K562 (cell line): ENCODE data around the gene HSD17B1. TPM values are rescaled to one million over a fixed set of nuclear protein-coding genes. Genes with fewer than 3 reads are reported as not detected.

Experiments used
- BCL6 ChIP-seq: fragments of 250-450 bp; sonication (Bioruptor Pico); IDR thresholded peaks from 2 replicates; pipeline ENCODE4 v1.4.0; 2020
- CHD4 ChIP-seq: fragments of 200-600 bp; sonication (generic); IDR thresholded peaks from 3 replicates; pipeline ENCODE4 v1.6.1; 2012; ENCODE audit warnings: low read depth, mild to moderate bottlenecking, mixed read lengths, low read length, inconsistent platforms; ENCODE audit not compliant: insufficient read depth, insufficient replicate concordance, poor library complexity, severe bottlenecking
- E4F1 ChIP-seq: fragments of 250-450 bp; sonication (Bioruptor Pico); IDR thresholded peaks from 2 replicates; pipeline ENCODE4 v1.5.0; 2021; ENCODE audit warnings: mild to moderate bottlenecking, borderline replicate concordance
- KDM1A ChIP-seq, 2 experiments: fragments of 450-650 bp; IDR thresholded peaks; 2 replicates each; pipeline ENCODE4 v1.6.1; 2016; ENCODE audit warnings: mild to moderate bottlenecking in 2 of 2
- NFXL1 ChIP-seq: fragments of 450-650 bp; formaldehyde crosslinking; IDR thresholded peaks from 2 replicates; pipeline ENCODE4 v1.4.0; 2021; ENCODE audit warnings: mild to moderate bottlenecking
- PCBP1 ChIP-seq: fragments of 200-400 bp; formaldehyde crosslinking; IDR thresholded peaks from 2 replicates; pipeline ENCODE4 v1.6.1; 2018; ENCODE audit warnings: mild to moderate bottlenecking, low read depth, low read length; ENCODE audit not compliant: poor library complexity, severe bottlenecking
- PHB2 ChIP-seq: fragments of 450-650 bp; IDR thresholded peaks from 2 replicates; pipeline ENCODE4 v1.6.1; 2017; ENCODE audit warnings: low read depth
- PTBP1 ChIP-seq: fragments of 200-400 bp; formaldehyde crosslinking; IDR thresholded peaks from 2 replicates; pipeline ENCODE4 v1.6.1; 2017; ENCODE audit warnings: low read depth, low read length
- RUNX1 ChIP-seq: sonication (generic); IDR thresholded peaks from 2 replicates; pipeline ENCODE4 v1.6.1; 2016; ENCODE audit warnings: antibody characterized with exemption, low read depth
- SMC3 ChIP-seq: conservative IDR thresholded peaks from 2 replicates; pipeline ENCODE4 v1.6.1; 2011; ENCODE audit warnings: low read depth, low read length, improper control_type of control experiment; ENCODE audit not compliant: insufficient read depth
- THRB ChIP-seq: fragments of 450-650 bp; formaldehyde crosslinking; conservative IDR thresholded peaks from 2 replicates; pipeline ENCODE4 v1.4.0; 2022; ENCODE audit warnings: mild to moderate bottlenecking, missing genetic modification characterization
- ZBTB12 ChIP-seq: fragments of 250-450 bp; sonication (Bioruptor Pico); IDR thresholded peaks from 2 replicates; pipeline ENCODE4 v1.4.0; 2020
- ZBTB7A ChIP-seq: IDR thresholded peaks from 2 replicates; pipeline ENCODE4 v1.6.1; 2011; ENCODE audit warnings: low read depth, mild to moderate bottlenecking, low read length, moderate library complexity, borderline replicate concordance; ENCODE audit not compliant: control insufficient read depth
- ZNF23 ChIP-seq: fragments of 250-450 bp; sonication (Bioruptor Pico); IDR thresholded peaks from 2 replicates; pipeline ENCODE4 v1.4.0; 2020; ENCODE audit warnings: mild to moderate bottlenecking
- ZNF408 ChIP-seq: fragments of 250-450 bp; sonication (Bioruptor Pico); IDR thresholded peaks from 2 replicates; pipeline ENCODE4 v1.4.0; 2020; ENCODE audit warnings: low read depth, mild to moderate bottlenecking, moderate library complexity
- ZNF609 ChIP-seq: sonication (generic); formaldehyde crosslinking; IDR thresholded peaks from 2 replicates; pipeline ENCODE4 v1.8.1; 2023; ENCODE audit warnings: missing genetic modification reagents, mild to moderate bottlenecking, borderline replicate concordance
- polyA plus RNA-seq, 8 experiments: library from polyadenylated mRNA; depleted of rRNA in 4 of 8; stranded (reverse) in 5 of 8; unstranded in 3 of 8; fragments of >200 nt; fragmentation: Nextera tagmentation in 2 of 8; fragmentation: Illumina TruSeq in 1 of 8; extraction: Ambion mirVana in 2 of 8; extraction: Trizol in 1 of 8; gene quantifications; 2 replicates each; pipeline versions ENCODE4 v1.2.1 to v1.2.3, GENCODE V29; 2011 to 2014; ENCODE audit warnings: inconsistent platforms in 1 of 8, missing spikeins in 1 of 8
- total RNA-seq, 7 experiments: library from RNA; depleted of rRNA in 6 of 7; stranded (reverse); fragments of >200 nt in 6 of 7; fragmentation: Illumina TruSeq in 2 of 7; extraction: Trizol in 2 of 7; gene quantifications; 2 replicates each; pipeline versions ENCODE4 v1.2.1 to v1.2.3, GENCODE V29; 2011 to 2021; ENCODE audit warnings: low replicate concordance in 1 of 7

The HSD17B1 gene
- total and polyA plus RNA-seq, 9 of the 15 experiments (the other 6 are each of a cell fraction or from before 2014, with no cell fraction given), result 0.55 to 21.1 (median 3.6) TPM

- TF ChIP-seq ZNF23 (CRISPR knock-in tag) (no peak), PTBP1 (no peak), ZBTB7A (no peak; the same call in 1 of the 2 replicates), CHD4 (no peak), NFXL1 (CRISPR knock-in tag) (peak; percentile 40; the same call in 1 of the 2 replicates), E4F1 (CRISPR knock-in tag) (no peak), ZNF408 (CRISPR knock-in tag) (no peak), RUNX1 (no peak), SMC3 (no peak), KDM1A (IDR thresholded peaks at IDR 0.05) (no peak), THRB (CRISPR knock-in tag) (no peak), PHB2 (no peak), ZNF609 (no peak), ZBTB12 (no peak), PCBP1 (no peak), BCL6 (CRISPR knock-in tag) (no peak)
Measured at GRCh38 chr17:42519546-42520491, 32.9 kb upstream of the HSD17B1 start (continued).
